Measurements from ENCODE around the gene CYTH3. TPM values are rescaled to one million over a fixed set of nuclear protein-coding genes. Genes with fewer than 3 reads are reported as not detected.
A peak's percentile ranks its signal among the peaks of the same experiment; 100 is the strongest.

CYTH3 gene
- total and polyA plus RNA-seq, 2 of the 13 experiments (the other 11 are each of a cell fraction or from before 2014, with no cell fraction given) = 3.1 to 3.8 TPM

GRCh38 chr7:6272481-6273323 lies at the start of gene CYTH3 (continued):
- peak; percentile 50; the same call in 1 of the 2 replicates for TF ChIP-seq ZSCAN25 (CRISPR knock-in tag; IDR thresholded peaks at IDR 0.05)
- TF ChIP-seq ZMYM4 (CRISPR knock-in tag; IDR thresholded peaks at IDR 0.05) = peak; percentile 59
- TF ChIP-seq ZNF660 (CRISPR knock-in tag; IDR thresholded peaks at IDR 0.05; ENCODE audit: borderline replicate concordance, low read depth) = no peak
- TF ChIP-seq ZNF720 (CRISPR knock-in tag; IDR thresholded peaks at IDR 0.05) = no peak
- TF ChIP-seq ZBTB8A (CRISPR knock-in tag; IDR thresholded peaks at IDR 0.05; ENCODE audit: borderline replicate concordance, low read depth) = no peak
- TF ChIP-seq NFE2L1 (CRISPR knock-in tag; IDR thresholded peaks at IDR 0.05; ENCODE audit: borderline replicate concordance) = no peak
- TF ChIP-seq NAIF1 (CRISPR knock-in tag; IDR thresholded peaks at IDR 0.05; ENCODE audit: borderline replicate concordance) = no peak
- peak; percentile 43; the same call in 1 of the 2 replicates for TF ChIP-seq RBFOX2 (IDR thresholded peaks at IDR 0.05; ENCODE audit: low read depth, low read length)
- no peak for TF ChIP-seq FOSL2 (CRISPR knock-in tag; IDR thresholded peaks at IDR 0.05)
- TF ChIP-seq ZNF512B (CRISPR knock-in tag; IDR thresholded peaks at IDR 0.05; ENCODE audit: borderline replicate concordance) = no peak
- TF ChIP-seq NFATC3 (CRISPR knock-in tag; IDR thresholded peaks at IDR 0.05) = no peak
- TF ChIP-seq ZBTB10 (CRISPR knock-in tag; IDR thresholded peaks at IDR 0.05; ENCODE audit: borderline replicate concordance) = no peak
- no peak for TF ChIP-seq NCOA5 (CRISPR knock-in tag; IDR thresholded peaks at IDR 0.05)
- TF ChIP-seq EHMT2 (IDR thresholded peaks at IDR 0.05; ENCODE audit: borderline replicate concordance, low read depth, low read length) = no peak
- no peak for TF ChIP-seq PAWR (CRISPR knock-in tag; IDR thresholded peaks at IDR 0.05; ENCODE audit: borderline replicate concordance)
- TF ChIP-seq ZNF333 (CRISPR knock-in tag; IDR thresholded peaks at IDR 0.05; ENCODE audit: borderline replicate concordance) = no peak
- TF ChIP-seq KLF16 (CRISPR knock-in tag; IDR thresholded peaks at IDR 0.05) = 0 out of 4 replicates have a peak, but pooled peaks of 1 of the 2 experiments have one; percentile 22
- TF ChIP-seq PPARG (CRISPR knock-in tag; conservative IDR thresholded peaks at IDR 0.05) = no peak
- TF ChIP-seq GTF2F1 (IDR thresholded peaks at IDR 0.05; ENCODE audit: low read length) = no peak
- TF ChIP-seq EED (CRISPR knock-in tag; IDR thresholded peaks at IDR 0.05) = no peak
- TF ChIP-seq CENPX (CRISPR knock-in tag; IDR thresholded peaks at IDR 0.05) = no peak
- no peak for TF ChIP-seq ZNF12 (CRISPR knock-in tag; IDR thresholded peaks at IDR 0.05)
- no peak for TF ChIP-seq ZFP62 (CRISPR knock-in tag; IDR thresholded peaks at IDR 0.05)
- TF ChIP-seq, protein P1, sequence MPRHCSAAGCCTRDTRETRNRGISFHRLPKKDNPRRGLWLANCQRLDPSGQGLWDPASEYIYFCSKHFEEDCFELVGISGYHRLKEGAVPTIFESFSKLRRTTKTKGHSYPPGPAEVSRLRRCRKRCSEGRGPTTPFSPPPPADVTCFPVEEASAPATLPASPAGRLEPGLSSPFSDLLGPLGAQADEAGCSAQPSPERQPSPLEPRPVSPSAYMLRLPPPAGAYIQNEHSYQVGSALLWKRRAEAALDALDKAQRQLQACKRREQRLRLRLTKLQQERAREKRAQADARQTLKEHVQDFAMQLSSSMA (CRISPR knock-in tag; IDR thresholded peaks at IDR 0.05) = no peak
- TF ChIP-seq CCDC6 (CRISPR knock-in tag; IDR thresholded peaks at IDR 0.05) = no peak
